Epithelial cell of esophagus (primary cell): ENCODE data around the gene CXCR6.

Experiments used
- DNase-seq: peaks from one replicate; pipeline ENCODE4 v3.0.0; 2010; ENCODE audit warnings: low read depth
- H3K4me3 ChIP-seq: 2 replicates; pipeline ENCODE4 v1.5.1; 2011; ENCODE audit warnings: mild to moderate bottlenecking, low read length, control low read depth
- CTCF ChIP-seq: IDR thresholded peaks from 2 replicates; pipeline ENCODE4 v1.5.1; 2011; ENCODE audit warnings: low read depth, mild to moderate bottlenecking, low read length, control low read depth, inconsistent platforms; ENCODE audit not compliant: insufficient read depth; ENCODE audit errors: missing control alignments

CXCR6 gene

DNA sequence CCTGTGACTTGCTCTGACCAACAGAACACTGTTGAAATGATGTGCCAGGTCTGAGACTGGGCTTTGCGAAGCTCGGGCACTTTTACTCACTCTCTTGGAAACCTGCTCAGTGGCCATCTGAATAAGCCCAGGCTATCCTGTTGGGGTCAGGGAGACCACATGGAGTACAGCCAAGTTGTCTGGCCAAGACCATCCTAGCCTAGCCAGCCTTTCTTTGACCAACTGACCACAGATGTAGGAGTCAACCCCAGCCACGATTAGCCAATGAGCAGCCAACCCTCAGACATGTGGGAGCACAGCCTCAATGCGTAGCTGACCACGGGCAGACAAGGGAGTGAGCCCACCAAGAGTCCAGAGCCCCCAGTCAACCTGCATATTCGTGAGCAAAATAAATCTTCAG lies 30.8 kb upstream of the CXCR6 start:
- H3K4me3 ChIP-seq: no peak overlapping the region
- DNase-seq: no peak
- no peak for TF ChIP-seq CTCF

- no peak for TF ChIP-seq CTCF
- H3K4me3 ChIP-seq: no peak overlapping the region
- no peak for DNase-seq
These were observed 28.8 kb upstream of the CXCR6 start for GRCh38 chr3:45914362-45915058.

DNA sequence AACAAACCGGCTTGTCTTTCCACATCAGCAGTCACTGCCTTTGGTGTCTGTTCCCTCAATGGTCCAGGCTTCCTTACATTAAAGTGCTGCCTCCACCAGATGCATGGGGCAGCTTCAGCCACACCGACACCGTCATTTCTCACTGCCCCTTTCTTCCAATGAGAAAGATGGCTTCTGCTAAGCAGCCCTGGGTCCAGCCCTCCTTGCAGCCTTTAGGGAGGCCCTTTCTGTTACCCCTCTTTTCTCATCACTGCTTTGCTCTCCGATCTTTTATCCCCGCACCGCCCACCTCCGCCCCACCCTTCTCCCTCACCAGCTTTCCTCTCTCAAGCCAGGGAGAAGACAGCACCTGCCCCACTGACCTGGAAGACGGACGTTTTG lies 28.2 kb upstream of the CXCR6 start:
- TF ChIP-seq CTCF: no peak
- no peak overlapping the region for H3K4me3 ChIP-seq

DNA sequence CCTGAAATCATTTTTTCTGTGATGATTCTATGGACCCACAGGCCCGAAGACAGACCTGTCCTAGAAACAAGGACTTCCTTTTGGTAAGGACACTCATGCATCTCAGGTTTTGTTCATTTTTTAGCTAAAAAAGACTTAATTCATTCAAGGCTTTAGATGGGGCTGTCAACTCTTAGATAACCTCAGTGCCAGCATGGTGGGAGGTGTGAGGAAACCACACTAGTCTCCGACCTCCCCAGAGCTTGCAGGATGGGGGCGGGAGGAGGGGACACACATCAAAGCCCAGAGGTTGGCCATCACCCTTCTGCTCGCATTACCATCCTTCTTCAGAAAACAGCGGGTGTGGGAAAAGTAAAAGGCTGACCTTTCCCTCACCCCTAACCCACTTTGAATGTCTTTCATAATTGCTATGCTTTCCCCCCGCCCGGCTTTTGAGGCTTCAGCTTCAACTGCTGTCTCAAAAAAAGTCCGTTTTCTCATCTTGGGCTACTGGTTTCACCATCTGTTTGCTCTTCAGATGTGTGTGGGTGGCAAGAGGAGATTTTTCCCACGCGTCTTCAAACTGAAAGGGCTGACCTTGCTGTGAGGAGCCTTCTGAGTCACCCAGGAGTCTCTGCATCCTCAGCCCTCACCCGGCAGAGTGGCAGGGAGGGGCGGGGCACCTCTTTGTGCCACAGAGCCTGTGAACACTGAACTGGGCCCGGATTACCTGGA lies 27.6 kb upstream of the CXCR6 start:
- peak; percentile 93 for DNase-seq
- TF ChIP-seq CTCF: no peak
- no peak overlapping the region for H3K4me3 ChIP-seq

More for the DNA sequence above, 28.2 kb upstream of the CXCR6 start:
- DNase-seq: no peak

- DNase-seq: peak; percentile 36
- TF ChIP-seq CTCF: no peak
- H3K4me3 ChIP-seq: no peak overlapping the region
These were observed 25.9 kb upstream of the CXCR6 start for GRCh38 chr3:45917146-45917898.

DNA sequence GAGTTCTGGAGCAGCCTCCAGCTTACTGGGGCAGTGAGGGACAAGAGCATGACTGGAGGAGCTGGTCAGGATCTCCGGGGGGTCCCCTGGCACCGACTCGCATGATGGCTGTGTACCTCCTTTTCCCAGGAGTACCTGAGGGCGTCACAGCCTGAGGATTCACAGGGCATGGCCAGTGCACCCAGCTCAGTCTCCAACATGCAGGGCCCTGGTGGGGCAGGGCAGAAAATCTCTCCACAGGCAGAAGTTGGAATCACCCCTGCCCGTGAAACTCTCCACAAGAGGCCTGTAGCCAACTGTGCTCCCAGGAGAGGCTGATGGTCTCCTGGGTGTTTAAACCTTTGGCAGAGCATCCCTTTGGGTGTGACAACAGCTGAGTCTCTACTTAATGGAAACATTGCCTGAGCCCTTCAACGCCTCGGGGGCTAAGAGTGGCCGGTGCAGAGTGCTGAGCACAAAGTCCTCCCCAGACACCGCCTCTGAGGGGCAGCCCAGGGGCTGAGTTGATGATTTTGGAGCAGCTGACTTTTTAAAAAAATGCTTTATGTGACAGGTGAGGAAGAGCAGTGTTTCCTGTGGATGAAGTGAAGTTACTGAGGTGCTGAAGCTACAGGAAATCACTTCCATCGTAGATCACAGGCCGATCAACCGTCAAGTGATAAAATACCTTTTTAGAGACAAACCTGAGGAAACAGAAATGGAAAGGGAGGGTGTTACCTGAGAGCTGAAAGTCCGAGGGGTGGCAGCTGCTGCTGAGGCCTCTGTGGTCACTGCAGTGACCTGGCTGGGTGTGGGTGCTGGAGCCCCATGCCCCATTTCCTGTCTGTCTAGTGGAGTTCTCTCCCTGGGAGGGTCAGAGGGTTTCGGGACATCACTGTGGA lies 21.9 kb upstream of the CXCR6 start:
- no peak for DNase-seq
- no peak overlapping the region for H3K4me3 ChIP-seq
- TF ChIP-seq CTCF: no peak
